ENCODE data around the gene ULBP1. TPM values are rescaled to one million over a fixed set of nuclear protein-coding genes. Genes with fewer than 3 reads are reported as not detected.
"Not testable (repeated sequence)": the region's sequence is repeated elsewhere in the genome, so short reads cannot be mapped to it uniquely, and the experiment has no call there.

Gene ULBP1, protein sequence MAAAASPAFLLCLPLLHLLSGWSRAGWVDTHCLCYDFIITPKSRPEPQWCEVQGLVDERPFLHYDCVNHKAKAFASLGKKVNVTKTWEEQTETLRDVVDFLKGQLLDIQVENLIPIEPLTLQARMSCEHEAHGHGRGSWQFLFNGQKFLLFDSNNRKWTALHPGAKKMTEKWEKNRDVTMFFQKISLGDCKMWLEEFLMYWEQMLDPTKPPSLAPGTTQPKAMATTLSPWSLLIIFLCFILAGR
- under 1 TPM in 1 of 4 donors, not detected in 3; 0.16 TPM for total RNA-seq

DNA sequence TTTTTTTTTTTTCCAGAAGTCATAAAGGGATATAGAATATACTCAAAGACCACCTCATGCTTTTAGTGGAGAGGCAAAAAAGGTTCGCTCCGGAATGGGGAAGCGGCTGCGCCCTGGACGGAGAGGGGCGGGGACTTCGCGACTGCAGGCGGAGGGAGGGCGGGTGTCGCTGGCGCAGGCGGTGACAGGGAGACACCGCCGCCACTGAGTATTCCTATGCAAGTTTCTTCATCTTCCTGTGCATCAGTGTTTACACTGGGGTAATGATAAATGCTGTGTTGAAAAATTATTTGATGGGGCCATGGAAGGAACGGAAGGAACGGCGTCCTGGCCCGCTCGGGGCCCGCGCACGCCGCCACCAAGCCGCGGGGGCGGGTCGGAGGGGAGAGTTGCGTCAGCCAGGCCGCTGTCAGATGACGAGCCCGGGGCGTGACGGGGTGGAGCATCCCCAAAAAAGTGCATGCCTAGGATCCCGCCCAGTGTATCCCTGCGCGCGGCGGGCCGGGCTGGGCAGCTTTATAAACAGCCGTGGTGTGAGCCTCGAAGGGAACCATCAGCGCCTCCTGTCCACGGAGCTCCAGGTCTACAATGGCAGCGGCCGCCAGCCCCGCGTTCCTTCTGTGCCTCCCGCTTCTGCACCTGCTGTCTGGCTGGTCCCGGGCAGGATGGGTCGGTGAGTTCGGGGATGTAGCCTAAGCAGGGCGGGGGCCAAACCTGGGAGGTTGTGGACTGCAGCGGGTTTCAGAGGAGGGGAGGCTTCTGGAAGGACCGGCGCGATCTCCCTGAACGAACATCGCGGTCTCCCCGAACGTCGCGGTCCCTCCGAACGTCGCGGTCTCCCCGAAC is at the start of gene ULBP1:
TSS of gene ULBP1 (plus strand) at position 482 of the 846 bp plus-strand sequence. CDS start at position 589, 107 bp downstream.
- DNase-seq (peak; percentile 46 to 70), ATAC-seq (peak; percentile 75 to 77)
- Histone ChIP-seq H3K36me3 (no peaks in the 10 kb centered on the region), H3K4me1 (peaks cover 15 to 24% of the 10 kb centered on the region in 2 donors), H3K9me3 (no peaks in the 10 kb centered on the region), H3K27me3 (peaks cover 49 to 73% (median 58%) of the 10 kb centered on the region in 3 donors), H3K27ac (no peak within 1 kb of the TSS), H3K4me3 (peak within 1 kb of the TSS; percentile 54 to 82 (median 56))
- intact Hi-C loops (cut with DNase I; ENCODE audit: low total_unique reads) (no loop called here), in situ Hi-C loops (cut with MboI; ENCODE audit: low sequenced_read_pairs in 4 of 4) (no loop called here)
- TF ChIP-seq, protein P1, sequence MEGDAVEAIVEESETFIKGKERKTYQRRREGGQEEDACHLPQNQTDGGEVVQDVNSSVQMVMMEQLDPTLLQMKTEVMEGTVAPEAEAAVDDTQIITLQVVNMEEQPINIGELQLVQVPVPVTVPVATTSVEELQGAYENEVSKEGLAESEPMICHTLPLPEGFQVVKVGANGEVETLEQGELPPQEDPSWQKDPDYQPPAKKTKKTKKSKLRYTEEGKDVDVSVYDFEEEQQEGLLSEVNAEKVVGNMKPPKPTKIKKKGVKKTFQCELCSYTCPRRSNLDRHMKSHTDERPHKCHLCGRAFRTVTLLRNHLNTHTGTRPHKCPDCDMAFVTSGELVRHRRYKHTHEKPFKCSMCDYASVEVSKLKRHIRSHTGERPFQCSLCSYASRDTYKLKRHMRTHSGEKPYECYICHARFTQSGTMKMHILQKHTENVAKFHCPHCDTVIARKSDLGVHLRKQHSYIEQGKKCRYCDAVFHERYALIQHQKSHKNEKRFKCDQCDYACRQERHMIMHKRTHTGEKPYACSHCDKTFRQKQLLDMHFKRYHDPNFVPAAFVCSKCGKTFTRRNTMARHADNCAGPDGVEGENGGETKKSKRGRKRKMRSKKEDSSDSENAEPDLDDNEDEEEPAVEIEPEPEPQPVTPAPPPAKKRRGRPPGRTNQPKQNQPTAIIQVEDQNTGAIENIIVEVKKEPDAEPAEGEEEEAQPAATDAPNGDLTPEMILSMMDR (IDR thresholded peaks at IDR 0.05 in 4 of 5, conservative IDR thresholded peaks at IDR 0.05 in 1 of 5): no peak
- TF ChIP-seq POLR2A (IDR thresholded peaks at IDR 0.05): peak; percentile 39 to 68

DNA sequence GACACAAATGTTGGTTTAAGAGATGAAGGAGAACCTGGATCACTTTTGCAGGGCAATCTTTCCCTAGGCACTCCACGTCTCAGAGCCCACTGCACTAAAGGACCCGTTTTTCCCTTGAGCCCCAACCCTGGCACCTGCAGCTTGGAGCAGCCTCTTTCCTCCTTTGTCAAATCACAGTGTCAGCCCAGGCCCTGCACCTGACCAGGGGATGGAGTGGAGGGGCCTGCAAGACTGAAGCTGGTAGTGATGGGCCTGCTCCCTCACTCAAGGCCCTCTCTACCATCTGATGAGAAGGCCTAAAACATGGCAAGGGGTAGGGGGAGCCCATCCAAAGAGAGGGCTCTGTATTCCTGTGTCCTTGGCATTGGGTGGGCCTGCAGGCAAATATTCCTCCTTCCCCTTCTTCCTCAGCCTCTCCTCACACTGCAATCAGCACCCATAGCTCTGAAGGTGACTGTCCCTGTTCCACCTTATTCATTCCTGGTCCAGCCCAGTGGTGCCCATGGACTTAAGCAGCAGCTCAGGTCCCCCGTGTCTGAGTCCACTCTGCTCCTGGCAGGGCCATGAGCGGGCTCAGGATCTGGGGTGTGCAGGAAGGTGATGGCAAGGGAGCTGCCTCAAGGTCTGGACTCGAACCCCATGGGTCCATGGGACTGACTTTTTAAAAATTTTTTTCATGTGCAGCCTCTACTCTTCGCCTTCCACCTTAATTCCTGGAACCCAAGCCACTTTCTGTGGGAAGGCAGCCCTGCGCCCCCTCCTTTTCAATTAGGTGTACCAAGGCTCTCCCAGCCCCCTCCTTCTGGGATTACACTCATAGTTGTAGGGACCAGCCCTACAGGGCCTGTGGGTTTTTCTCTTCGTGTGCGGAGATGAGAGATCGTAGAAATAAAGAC is 47.5 kb upstream of the ULBP1 start:
- in situ Hi-C loops (cut with MboI; ENCODE audit: low sequenced_read_pairs in 4 of 4): no loop called here

DNA sequence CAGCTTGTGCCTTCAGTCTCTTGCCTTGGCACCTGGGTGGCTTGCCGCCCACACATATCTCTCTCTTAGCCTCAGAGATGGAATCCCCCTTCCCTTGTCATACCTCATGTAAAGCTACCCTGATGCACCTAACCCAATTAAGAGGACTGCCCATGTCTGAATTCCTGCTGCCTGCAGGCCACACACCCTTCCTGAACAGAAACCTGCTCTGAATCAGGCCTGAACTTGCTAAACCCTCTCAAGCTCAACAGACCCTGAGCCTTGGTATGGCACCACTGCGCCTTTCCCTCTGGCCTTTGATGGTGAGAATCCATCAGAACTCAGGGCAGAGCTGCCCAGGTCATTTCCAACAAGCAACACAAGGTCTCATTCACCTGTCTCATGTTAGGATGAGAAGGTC is 46.1 kb upstream of the ULBP1 start:
- intact Hi-C loops (cut with DNase I; ENCODE audit: low total_unique reads) (no loop called here), in situ Hi-C loops (cut with MboI; ENCODE audit: low sequenced_read_pairs in 4 of 4) (no loop called here)
- Histone ChIP-seq H3K4me3 (no peak overlapping the region), H3K9me3 (no peaks in the 10 kb centered on the region), H3K27ac (no peak overlapping the region), H3K27me3 (no peaks in the 10 kb centered on the region), H3K36me3 (no peaks in the 10 kb centered on the region), H3K4me1 (peaks cover 5% of the 10 kb centered on the region in 2 donors)
- TF ChIP-seq, protein P1 (IDR thresholded peaks at IDR 0.05 in 4 of 5, conservative IDR thresholded peaks at IDR 0.05 in 1 of 5): no peak
- no peak for TF ChIP-seq POLR2A (IDR thresholded peaks at IDR 0.05)
- ATAC-seq (no peak), DNase-seq (no peak)

More for the DNA sequence above, 47.5 kb upstream of the ULBP1 start:
- no peaks in the 10 kb centered on the region for H3K36me3 ChIP-seq
- H3K9me3 ChIP-seq: no peaks in the 10 kb centered on the region
- ATAC-seq: no peak
- no peak for DNase-seq
- H3K4me1 ChIP-seq: no peaks in the 10 kb centered on the region
- H3K27ac ChIP-seq: no peak overlapping the region
- intact Hi-C loops (cut with DNase I; ENCODE audit: low total_unique reads): no loop called here
- H3K27me3 ChIP-seq: no peaks in the 10 kb centered on the region
- no peak overlapping the region for H3K4me3 ChIP-seq
- TF ChIP-seq, protein P1 (IDR thresholded peaks at IDR 0.05 in 4 of 5, conservative IDR thresholded peaks at IDR 0.05 in 1 of 5): no peak
- no peak for TF ChIP-seq POLR2A (IDR thresholded peaks at IDR 0.05)

DNA sequence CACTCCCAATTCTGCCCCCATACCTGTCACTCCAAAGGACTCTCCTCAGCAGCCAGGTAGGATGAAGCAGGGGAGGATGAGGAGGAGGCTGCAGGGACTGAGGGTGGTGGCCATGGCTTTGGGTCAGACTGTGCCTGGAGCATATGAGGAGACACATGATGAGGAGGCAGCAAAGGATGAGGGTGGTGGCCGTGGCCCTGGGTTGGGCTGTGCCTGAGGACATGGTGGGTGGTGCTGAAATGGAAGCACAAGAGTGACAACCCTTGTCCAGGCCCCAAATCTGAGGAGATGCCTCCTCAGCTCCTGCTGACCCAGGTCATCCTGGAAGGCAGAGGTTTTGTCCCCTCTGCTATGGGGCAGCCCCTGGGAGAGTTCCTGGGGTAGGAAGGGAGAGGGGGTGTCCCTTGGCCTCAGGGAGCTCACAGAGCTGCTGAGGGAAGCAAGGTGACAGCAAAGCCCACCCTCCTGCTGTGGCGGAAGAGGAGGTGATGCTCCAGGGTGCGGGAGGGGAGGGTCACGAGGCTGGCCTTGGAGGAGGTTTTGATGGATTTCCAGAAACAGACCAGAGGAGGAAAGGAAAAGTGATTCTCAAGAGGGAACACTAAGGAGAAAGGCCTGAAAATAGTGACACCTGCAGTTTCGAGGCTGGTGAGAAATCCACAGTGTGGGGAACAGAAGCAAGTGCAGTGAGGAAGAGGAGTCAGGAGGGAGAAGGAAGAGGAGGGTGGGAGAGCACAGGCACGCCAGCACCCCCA is 45.4 kb upstream of the ULBP1 start:
- no peak for DNase-seq
- in situ Hi-C loops (cut with MboI; ENCODE audit: low sequenced_read_pairs in 4 of 4) (no loop called here), intact Hi-C loops (cut with DNase I; ENCODE audit: low total_unique reads) (no loop called here)
- no peak overlapping the region for H3K27ac ChIP-seq
- no peaks in the 10 kb centered on the region for H3K36me3 ChIP-seq
- peaks cover 0 to under 1% (median 0%) of the 10 kb centered on the region in 3 donors for H3K27me3 ChIP-seq
- H3K4me1 ChIP-seq: peaks cover 11 to 12% of the 10 kb centered on the region in 2 donors
- no peak overlapping the region for H3K4me3 ChIP-seq
- no peaks in the 10 kb centered on the region for H3K9me3 ChIP-seq
- ATAC-seq: no peak
- TF ChIP-seq, protein P1 (IDR thresholded peaks at IDR 0.05 in 4 of 5, conservative IDR thresholded peaks at IDR 0.05 in 1 of 5): no peak
- TF ChIP-seq POLR2A (IDR thresholded peaks at IDR 0.05): no peak

DNA sequence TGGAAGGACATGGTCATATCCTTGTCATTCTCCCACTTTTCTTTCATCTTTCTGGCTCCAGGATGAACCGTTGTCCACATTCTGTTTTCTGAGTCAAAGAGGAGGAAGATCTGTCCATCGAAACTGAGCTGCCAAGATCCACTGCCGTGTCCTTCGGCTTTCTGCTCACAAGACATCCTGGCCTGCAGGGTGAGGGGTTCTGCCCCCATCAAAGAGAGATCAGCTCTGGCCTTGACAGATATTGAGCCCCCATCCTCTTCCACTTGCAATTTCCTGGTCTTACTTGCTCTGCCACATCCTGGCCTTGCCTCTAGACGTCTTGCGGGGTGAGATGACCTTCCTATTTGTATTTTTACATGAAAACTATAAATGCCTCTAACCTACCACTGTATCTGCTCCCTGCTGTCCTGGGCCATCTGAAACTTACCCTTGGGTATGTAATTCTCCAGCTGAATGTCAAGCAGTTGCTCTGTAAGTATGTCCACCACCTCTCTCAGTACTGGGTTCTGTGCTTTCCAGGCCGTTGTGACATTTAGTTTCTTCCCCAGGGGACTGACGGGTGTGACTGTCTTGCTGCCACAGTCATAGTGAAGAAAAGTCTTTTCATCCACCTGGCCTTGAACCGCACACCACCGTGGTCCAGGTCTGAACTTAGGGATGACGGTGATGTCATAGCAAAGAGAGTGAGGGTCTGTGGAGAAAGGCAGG is 44.5 kb upstream of the ULBP1 start:
- in situ Hi-C loops (cut with MboI; ENCODE audit: low sequenced_read_pairs in 4 of 4); H3K27ac ChIP-seq: not testable (repeated sequence)

More for the DNA sequence above, 44.5 kb upstream of the ULBP1 start:
- H3K36me3 ChIP-seq; H3K9me3 ChIP-seq; DNase-seq; H3K27me3 ChIP-seq; intact Hi-C loops (cut with DNase I; ENCODE audit: low total_unique reads); ATAC-seq; H3K4me3 ChIP-seq: not testable (repeated sequence)
- peaks cover 15 to 16% of the 10 kb centered on the region in 2 donors for H3K4me1 ChIP-seq

Measured in gastrocnemius medialis (tissue), 4 donors.